Activated CD8-positive, alpha-beta T cell treated with anti-CD3 and anti-CD28 coated beads, Interleukin-2, amount 10 ng/mL, durations not matched to agents 7 days and 5 days (primary cell): ENCODE data around the gene PRPF4. TPM values are rescaled to one million over a fixed set of nuclear protein-coding genes. Genes with fewer than 3 reads are reported as not detected.
A peak's percentile ranks its signal among the peaks of the same experiment; 100 is the strongest.

Experiments used
- ATAC-seq: fragments of 150-1000 bp; cut with Tn5 transposase; one replicate; pipeline ENCODE4 v1.10.0; 2021; ENCODE audit warnings: moderate library complexity
- CTCF ChIA-PET: fragments of 350-600 bp; sonication (Branson Sonifier 250); formaldehyde crosslinking; loops from one replicate; lab custom pipeline; 2021; ENCODE audit warnings: antibody characterized with exemption; lab: Charles Lee
- POLR2A ChIA-PET: fragments of 350-600 bp; sonication (Branson Sonifier 250); formaldehyde crosslinking; loops from one replicate; lab custom pipeline; 2021; ENCODE audit warnings: antibody characterized with exemption; lab: Charles Lee
- DNase-seq: peaks from one replicate; pipeline ENCODE4 v3.0.0-alpha.2; 2020
- H3K27ac Mint-ChIP-seq: one replicate; pipeline ENCODE4 v1.8.0; 2021; ENCODE audit warnings: mild to moderate bottlenecking, mixed read lengths
- H3K27me3 Mint-ChIP-seq: one replicate; pipeline ENCODE4 v1.8.0; 2021; ENCODE audit warnings: low read depth, mixed read lengths
- H3K36me3 Mint-ChIP-seq: one replicate; pipeline ENCODE4 v1.8.0; 2021; ENCODE audit warnings: low read depth, mixed read lengths
- H3K4me1 Mint-ChIP-seq: one replicate; pipeline ENCODE4 v1.8.0; 2021; ENCODE audit warnings: low read depth, mixed read lengths
- H3K4me3 Mint-ChIP-seq: one replicate; pipeline ENCODE4 v1.8.0; 2021; ENCODE audit warnings: mild to moderate bottlenecking, mixed read lengths
- H3K9me3 Mint-ChIP-seq: one replicate; pipeline ENCODE4 v1.8.0; 2022; ENCODE audit warnings: mixed read lengths; ENCODE audit not compliant: insufficient read depth
- total RNA-seq, 2 experiments: library from RNA; stranded (reverse); gene quantifications; one replicate each; pipeline ENCODE4 v1.2.3, GENCODE V29; 2021

Gene PRPF4
- total RNA-seq, 2 experiments from 2014 or later, result 33.3 to 37.3 TPM

GRCh38 chr9:113316030-113316429 lies 40.6 kb downstream of the PRPF4 start:
- no peaks in the 10 kb centered on the region for H3K36me3 Mint-ChIP-seq

GRCh38 chr9:113317777-113318176 lies 42.3 kb downstream of the PRPF4 start:
- DNase-seq, result no peak
- no peaks in the 10 kb centered on the region for H3K4me1 Mint-ChIP-seq
- no peaks in the 10 kb centered on the region for H3K9me3 Mint-ChIP-seq
- ChIA-PET CTCF (no interaction called here), POLR2A (no interaction called here)
- peaks cover 9% of the 10 kb centered on the region for H3K27me3 Mint-ChIP-seq
- no peak for ATAC-seq
- H3K4me3 Mint-ChIP-seq, result no peak overlapping the region
- no peak overlapping the region for H3K27ac Mint-ChIP-seq
- no peaks in the 10 kb centered on the region for H3K36me3 Mint-ChIP-seq

More at GRCh38 chr9:113316030-113316429, 40.6 kb downstream of the PRPF4 start:
- CTCF ChIA-PET, result interaction anchor here (0.7 to 1.5 kb wide), 2 partner anchors 95 to 340 kb away, joined by 3 read pairs; partner anchors contain the start of genes C9orf43 and POLE3
- POLR2A ChIA-PET, result no interaction called here
- Mint-ChIP-seq H3K27ac (no peak overlapping the region), H3K9me3 (no peaks in the 10 kb centered on the region), H3K4me1 (no peaks in the 10 kb centered on the region), H3K4me3 (no peak overlapping the region), H3K27me3 (peaks cover 9% of the 10 kb centered on the region)
- ATAC-seq (no peak), DNase-seq (no peak)

GRCh38 chr9:113319054-113319453 lies 43.6 kb downstream of the PRPF4 start:
- DNase-seq (no peak), ATAC-seq (no peak)
- Mint-ChIP-seq H3K9me3 (no peaks in the 10 kb centered on the region), H3K4me1 (no peaks in the 10 kb centered on the region), H3K4me3 (no peak overlapping the region), H3K27ac (no peak overlapping the region), H3K36me3 (no peaks in the 10 kb centered on the region), H3K27me3 (peaks cover 9% of the 10 kb centered on the region)
- ChIA-PET POLR2A (no interaction called here), CTCF (interaction anchor here (0.6 to 1.2 kb wide), 3 partner anchors 44 to 1610 kb away, joined by 3 to 4 read pairs (median 3); partner anchors contain the start of genes ALAD, CDC26 and PRPF4)

GRCh38 chr9:113320051-113320450 lies 44.6 kb downstream of the PRPF4 start:
- H3K27me3 Mint-ChIP-seq, result peaks cover 8% of the 10 kb centered on the region
- DNase-seq, result no peak
- CTCF ChIA-PET, result no interaction called here
- H3K4me1 Mint-ChIP-seq, result no peaks in the 10 kb centered on the region
- no peaks in the 10 kb centered on the region for H3K36me3 Mint-ChIP-seq
- no peak overlapping the region for H3K4me3 Mint-ChIP-seq
- POLR2A ChIA-PET, result interaction anchor here (0.7 kb wide), 1 partner anchor 339 kb away, joined by 3 read pairs; no protein-coding TSS in a partner anchor
- no peak for ATAC-seq
- no peaks in the 10 kb centered on the region for H3K9me3 Mint-ChIP-seq
- no peak overlapping the region for H3K27ac Mint-ChIP-seq

- Mint-ChIP-seq H3K36me3 (no peaks in the 10 kb centered on the region), H3K27me3 (no peaks in the 10 kb centered on the region), H3K4me1 (no peaks in the 10 kb centered on the region), H3K9me3 (no peaks in the 10 kb centered on the region), H3K27ac (no peak overlapping the region), H3K4me3 (no peak overlapping the region)
- CTCF ChIA-PET, result interaction anchor here (1.4 kb wide), 1 partner anchor 14 kb away, joined by 3 read pairs; no protein-coding TSS in a partner anchor
- ATAC-seq (no peak), DNase-seq (no peak)
- POLR2A ChIA-PET, result no interaction called here
Observed at GRCh38 chr9:113322671-113323070, 47.2 kb downstream of the PRPF4 start.

GRCh38 chr9:113326230-113326629 lies 50.8 kb downstream of the PRPF4 start:
- Mint-ChIP-seq H3K4me1 (no peaks in the 10 kb centered on the region), H3K9me3 (no peaks in the 10 kb centered on the region), H3K36me3 (no peaks in the 10 kb centered on the region), H3K27me3 (no peaks in the 10 kb centered on the region), H3K27ac (no peak overlapping the region), H3K4me3 (no peak overlapping the region)
- CTCF ChIA-PET, result interaction anchor here (0.7 kb wide), 1 partner anchor 75 kb away, joined by 3 read pairs; the partner anchor contains the start of gene ALAD
- DNase-seq (no peak), ATAC-seq (no peak)
- POLR2A ChIA-PET, result interaction anchor here (0.6 to 0.7 kb wide), 3 partner anchors 9 to 592 kb away, joined by 3 to 6 read pairs (median 3); no protein-coding TSS in a partner anchor

GRCh38 chr9:113328045-113328782 lies 52.8 kb downstream of the PRPF4 start:
- DNase-seq, result no peak
- Mint-ChIP-seq H3K4me3 (no peak overlapping the region), H3K27me3 (no peaks in the 10 kb centered on the region), H3K4me1 (no peaks in the 10 kb centered on the region), H3K27ac (no peak overlapping the region), H3K36me3 (no peaks in the 10 kb centered on the region), H3K9me3 (no peaks in the 10 kb centered on the region)
- no peak for ATAC-seq
- POLR2A ChIA-PET, result interaction anchor here (0.6 kb wide), 1 partner anchor 238 kb away, joined by 3 read pairs; no protein-coding TSS in a partner anchor
- CTCF ChIA-PET, result interaction anchor here (0.6 kb wide), 1 partner anchor 44 kb away, joined by 3 read pairs; no protein-coding TSS in a partner anchor

GRCh38 chr9:113331780-113332179 lies 56.3 kb downstream of the PRPF4 start:
- no peak overlapping the region for H3K4me3 Mint-ChIP-seq
- POLR2A ChIA-PET, result no interaction called here
- CTCF ChIA-PET, result no interaction called here

GRCh38 chr9:113337714-113338113 lies 62.3 kb downstream of the PRPF4 start:
- Mint-ChIP-seq H3K36me3 (no peaks in the 10 kb centered on the region), H3K27me3 (peaks cover 2% of the 10 kb centered on the region), H3K9me3 (no peaks in the 10 kb centered on the region), H3K4me1 (peaks cover 36% of the 10 kb centered on the region), H3K4me3 (no peak overlapping the region), H3K27ac (no peak overlapping the region)
- ChIA-PET CTCF (no interaction called here), POLR2A (no interaction called here)
- DNase-seq, result no peak
- ATAC-seq, result no peak

More at GRCh38 chr9:113331780-113332179, 56.3 kb downstream of the PRPF4 start:
- Mint-ChIP-seq H3K4me1 (peaks cover 12% of the 10 kb centered on the region), H3K27ac (no peak overlapping the region), H3K27me3 (no peaks in the 10 kb centered on the region), H3K9me3 (no peaks in the 10 kb centered on the region), H3K36me3 (no peaks in the 10 kb centered on the region)
- DNase-seq (no peak), ATAC-seq (no peak)

GRCh38 chr9:113340011-113340699 lies 64.7 kb downstream of the PRPF4 start, which contains the start of gene WDR31:
Gene WDR31 (minus strand): TSS chr9:113340275. CDS start chr9:113332022, 8,253 bp downstream.
- H3K36me3 Mint-ChIP-seq, result no peaks in the 10 kb centered on the region
- CTCF ChIA-PET, result interaction anchor here (0.7 to 2.7 kb wide), 14 partner anchors 10 to 318 kb away, joined by 3 to 16 read pairs (median 4); partner anchors contain the start of genes ALAD, BSPRY, C9orf43 and CDC26
- POLR2A ChIA-PET, result interaction anchor here (0.9 to 2.8 kb wide), 5 partner anchors 10 to 70 kb away, joined by 3 to 13 read pairs (median 5); partner anchors contain the start of genes BSPRY, C9orf43, CDC26 and HDHD3
- peaks cover 37% of the 10 kb centered on the region for H3K4me1 Mint-ChIP-seq
- ATAC-seq (peak; percentile 99), DNase-seq (peak; percentile 82)
- H3K27ac Mint-ChIP-seq, result peak within 1 kb of the TSS; percentile 50
- peaks cover 2% of the 10 kb centered on the region for H3K27me3 Mint-ChIP-seq
- peak within 1 kb of the TSS; percentile 83 for H3K4me3 Mint-ChIP-seq
- H3K9me3 Mint-ChIP-seq, result no peaks in the 10 kb centered on the region

GRCh38 chr9:113341712-113342410 lies 66.4 kb downstream of the PRPF4 start:
- H3K4me3 Mint-ChIP-seq, result no peak overlapping the region
- POLR2A ChIA-PET, result interaction anchor here (0.7 to 2.8 kb wide), 2 partner anchors 9 to 67 kb away, joined by 4 to 13 read pairs; partner anchors contain the start of genes BSPRY, CDC26 and PRPF4
- no peak overlapping the region for H3K27ac Mint-ChIP-seq
- H3K9me3 Mint-ChIP-seq, result no peaks in the 10 kb centered on the region
- H3K27me3 Mint-ChIP-seq, result peaks cover 2% of the 10 kb centered on the region
- DNase-seq (no peak), ATAC-seq (no peak)
- CTCF ChIA-PET, result interaction anchor here (1.1 to 1.9 kb wide), 3 partner anchors 9 to 68 kb away, joined by 3 to 14 read pairs (median 5); partner anchors contain the start of genes C9orf43, CDC26, POLE3 and PRPF4
- no peaks in the 10 kb centered on the region for H3K36me3 Mint-ChIP-seq
- peaks cover 31% of the 10 kb centered on the region for H3K4me1 Mint-ChIP-seq
